Panc1 (cell line): ENCODE measurements around the gene NXF1.
"Not testable (repeated sequence)": the region's sequence is repeated elsewhere in the genome, so short reads cannot be mapped to it uniquely, and the experiment has no call there.

Experiments used
- POLR2AphosphoS5 ChIP-seq: IDR thresholded peaks from 2 replicates; pipeline ENCODE4 v1.6.1; 2012; ENCODE audit warnings: mild to moderate bottlenecking, low read depth, low read length, moderate library complexity
- TF ChIP-seq, protein P1 (sequence below): fragments of 450-650 bp; IDR thresholded peaks from 2 replicates; pipeline ENCODE4 v1.5.1; 2017; ENCODE audit warnings: mild to moderate bottlenecking

DNA sequence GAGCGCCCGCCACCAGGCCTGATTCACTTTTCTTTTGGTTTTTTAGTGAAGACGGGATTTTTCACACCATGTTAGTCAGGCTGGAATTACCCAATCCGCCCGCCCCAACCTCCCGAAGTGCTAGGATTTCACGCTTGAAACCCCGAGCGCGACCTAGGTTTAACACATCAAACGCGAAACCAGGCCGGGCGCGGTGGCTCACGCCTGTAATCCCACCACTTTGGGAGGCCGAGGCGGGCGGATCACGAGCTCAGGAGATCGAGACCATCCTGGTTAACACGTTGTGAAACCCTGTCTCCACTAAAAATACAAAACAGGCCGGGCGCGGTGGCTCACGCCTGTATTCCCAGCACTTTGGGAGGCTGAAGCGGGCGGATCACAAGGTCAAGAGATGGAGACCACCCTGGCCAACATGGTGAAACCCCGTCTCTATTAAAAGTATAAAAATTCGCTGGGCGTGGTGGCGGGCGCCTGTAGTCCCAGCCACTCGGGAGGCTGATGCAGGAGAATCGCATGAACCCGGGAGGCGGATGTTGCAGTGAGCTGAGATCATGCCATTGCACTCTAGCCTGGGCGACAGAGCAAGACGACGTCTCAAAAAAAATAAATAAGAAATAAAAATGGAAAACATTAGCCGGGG, 35.6 kb upstream of the NXF1 start:
- TF ChIP-seq, protein P1, sequence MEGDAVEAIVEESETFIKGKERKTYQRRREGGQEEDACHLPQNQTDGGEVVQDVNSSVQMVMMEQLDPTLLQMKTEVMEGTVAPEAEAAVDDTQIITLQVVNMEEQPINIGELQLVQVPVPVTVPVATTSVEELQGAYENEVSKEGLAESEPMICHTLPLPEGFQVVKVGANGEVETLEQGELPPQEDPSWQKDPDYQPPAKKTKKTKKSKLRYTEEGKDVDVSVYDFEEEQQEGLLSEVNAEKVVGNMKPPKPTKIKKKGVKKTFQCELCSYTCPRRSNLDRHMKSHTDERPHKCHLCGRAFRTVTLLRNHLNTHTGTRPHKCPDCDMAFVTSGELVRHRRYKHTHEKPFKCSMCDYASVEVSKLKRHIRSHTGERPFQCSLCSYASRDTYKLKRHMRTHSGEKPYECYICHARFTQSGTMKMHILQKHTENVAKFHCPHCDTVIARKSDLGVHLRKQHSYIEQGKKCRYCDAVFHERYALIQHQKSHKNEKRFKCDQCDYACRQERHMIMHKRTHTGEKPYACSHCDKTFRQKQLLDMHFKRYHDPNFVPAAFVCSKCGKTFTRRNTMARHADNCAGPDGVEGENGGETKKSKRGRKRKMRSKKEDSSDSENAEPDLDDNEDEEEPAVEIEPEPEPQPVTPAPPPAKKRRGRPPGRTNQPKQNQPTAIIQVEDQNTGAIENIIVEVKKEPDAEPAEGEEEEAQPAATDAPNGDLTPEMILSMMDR, result not testable (repeated sequence)
- not testable (repeated sequence) for TF ChIP-seq POLR2AphosphoS5
